GM20000 (cell line): ENCODE data around the gene MSRB3.

Experiments
- DNase-seq: peaks from one replicate; pipeline ENCODE4 v3.0.0; 2012; ENCODE audit warnings: low spot score
- CTCF ChIP-seq: IDR thresholded peaks from 2 replicates; pipeline ENCODE4 v1.5.1; 2012; ENCODE audit warnings: mild to moderate bottlenecking, control low read depth; ENCODE audit errors: extremely low read depth, missing control alignments

MSRB3 gene

GRCh38 chr12:65302891-65303290, 24.4 kb downstream of the MSRB3 start:
- TF ChIP-seq CTCF = no peak
- DNase-seq = no peak

GRCh38 chr12:65305346-65305950, 27.0 kb downstream of the MSRB3 start:
- no peak for TF ChIP-seq CTCF

GRCh38 chr12:65306366-65307168, 28.1 kb downstream of the MSRB3 start:
- no peak for DNase-seq
- peak; percentile 45 for TF ChIP-seq CTCF

More at GRCh38 chr12:65305346-65305950, 27.0 kb downstream of the MSRB3 start:
- DNase-seq = no peak

GRCh38 chr12:65307169-65307501, 28.7 kb downstream of the MSRB3 start:
- no peak for DNase-seq
- TF ChIP-seq CTCF = no peak

- no peak for DNase-seq
- TF ChIP-seq CTCF = no peak
These were observed 29.5 kb downstream of the MSRB3 start for GRCh38 chr12:65308006-65308405.

- no peak for TF ChIP-seq CTCF
- no peak for DNase-seq
These were observed 30.2 kb downstream of the MSRB3 start for GRCh38 chr12:65308601-65309071.

- DNase-seq = no peak
- TF ChIP-seq CTCF = no peak
These were observed 32.8 kb downstream of the MSRB3 start for GRCh38 chr12:65311260-65311659.
